Ishikawa (cell line): Measurements from ENCODE around the gene RASGEF1B.

Source experiments
- EP300 ChIP-seq: IDR thresholded peaks from 2 replicates; pipeline ENCODE4 v1.6.1; 2012; ENCODE audit warnings: borderline replicate concordance
- FOXM1 ChIP-seq: IDR thresholded peaks from 2 replicates; pipeline ENCODE4 v1.6.1; 2012; ENCODE audit warnings: low read depth, borderline replicate concordance
- RAD21 ChIP-seq: IDR thresholded peaks from 2 replicates; pipeline ENCODE4 v1.6.1; 2012; ENCODE audit warnings: low read depth
- YY1 ChIP-seq: IDR thresholded peaks from 2 replicates; pipeline ENCODE4 v1.6.1; 2012; ENCODE audit warnings: low read depth
- TF ChIP-seq, protein P1 (sequence below): IDR thresholded peaks from 2 replicates; pipeline ENCODE4 v1.6.1; 2012

DNA sequence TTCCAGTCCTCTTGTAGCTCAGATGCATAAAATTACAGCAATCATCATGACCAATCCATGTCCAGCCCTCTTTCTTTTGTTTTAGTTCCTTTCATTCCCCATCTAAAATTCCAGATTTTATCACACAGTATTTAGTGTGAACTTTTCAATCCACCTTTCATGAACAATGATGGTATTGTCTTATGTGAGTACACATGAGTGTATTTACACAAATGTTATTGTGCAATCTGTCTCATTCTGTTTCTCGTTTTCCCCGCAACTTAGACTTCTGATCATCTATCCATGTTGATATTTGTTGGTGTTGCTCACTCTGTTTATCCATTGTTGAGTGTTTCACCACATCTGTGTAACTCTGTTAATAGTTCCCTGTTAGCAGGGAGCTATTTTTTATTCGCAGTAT is 9.4 kb upstream of the RASGEF1B start:
- TF ChIP-seq FOXM1 (no peak), EP300 (no peak), RAD21 (no peak), YY1 (no peak)
- TF ChIP-seq, protein P1, sequence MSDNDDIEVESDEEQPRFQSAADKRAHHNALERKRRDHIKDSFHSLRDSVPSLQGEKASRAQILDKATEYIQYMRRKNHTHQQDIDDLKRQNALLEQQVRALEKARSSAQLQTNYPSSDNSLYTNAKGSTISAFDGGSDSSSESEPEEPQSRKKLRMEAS, result no peak
